Transverse colon (tissue), 4 donors: ENCODE measurements around the gene CHN1.

Experiments used
- CTCF ChIP-seq, 5 experiments: fragments of 200-600 bp in 3 of 5; fragments of 450-650 bp in 2 of 5; sonication (generic) in 3 of 5; IDR thresholded peaks; 1 replicate in 2 of 5; 2 replicates in 3 of 5; pipeline ENCODE4 v1.5.1; 2016 to 2017; ENCODE audit warnings: antibody characterized with exemption in 5 of 5, inconsistent platforms in 3 of 5, mild to moderate bottlenecking in 2 of 5, moderate library complexity in 1 of 5
- POLR2A ChIP-seq: fragments of 450-650 bp; IDR thresholded peaks from one replicate; pipeline ENCODE4 v1.6.1; 2016; ENCODE audit warnings: antibody characterized with exemption, mild to moderate bottlenecking, moderate library complexity
- POLR2AphosphoS5 ChIP-seq, 3 donors: sonication (generic); formaldehyde crosslinking; IDR thresholded peaks; one replicate each; pipeline ENCODE4 v1.6.1; 2016; ENCODE audit warnings: antibody characterized with exemption in 3 of 3

GRCh38 chr2:174836377-174836994 is 168.7 kb downstream of the CHN1 start:
- TF ChIP-seq CTCF (IDR thresholded peaks at IDR 0.05) (no peak), POLR2AphosphoS5 (IDR thresholded peaks at IDR 0.05) (no peak), POLR2A (no peak)
